H9 (cell line): ENCODE results near the gene FN1. TPM values are rescaled to one million over a fixed set of nuclear protein-coding genes. Genes with fewer than 3 reads are reported as not detected.

Experiments used
- DNase-seq: peaks from one replicate; pipeline ENCODE4 v3.0.0-alpha.2; 2017
- H2AFZ ChIP-seq: one replicate; pipeline ENCODE4 v1.6.1; 2013; ENCODE audit warnings: mild to moderate bottlenecking, low read length, control low read depth, moderate library complexity
- H2AK5ac ChIP-seq: 2 replicates; pipeline ENCODE4 v1.6.1; 2013; ENCODE audit warnings: low read length, control low read depth, mixed read lengths; ENCODE audit not compliant: insufficient read length
- H2BK120ac ChIP-seq: one replicate; pipeline ENCODE4 v1.6.1; 2013; ENCODE audit warnings: low read depth, mild to moderate bottlenecking, low read length, control low read depth, inconsistent platforms; ENCODE audit not compliant: poor library complexity, severe bottlenecking
- H2BK12ac ChIP-seq: 2 replicates; pipeline ENCODE4 v1.6.1; 2013; ENCODE audit warnings: low read length, control low read depth, mixed read lengths, low read depth; ENCODE audit not compliant: insufficient read length
- H2BK15ac ChIP-seq: 2 replicates; pipeline ENCODE4 v1.6.1; 2013; ENCODE audit warnings: low read depth, low read length, control low read depth
- H2BK20ac ChIP-seq: one replicate; pipeline ENCODE4 v1.6.1; 2013; ENCODE audit warnings: low read depth, mild to moderate bottlenecking, low read length, control low read depth, inconsistent platforms; ENCODE audit not compliant: poor library complexity, severe bottlenecking
- H2BK5ac ChIP-seq: 2 replicates; pipeline ENCODE4 v1.6.1; 2013; ENCODE audit warnings: low read length, control low read depth, mixed read lengths; ENCODE audit not compliant: insufficient read length
- H3K14ac ChIP-seq: 2 replicates; pipeline ENCODE4 v1.6.1; 2013; ENCODE audit warnings: low read length, control low read depth; ENCODE audit not compliant: insufficient read depth
- H3K18ac ChIP-seq: 2 replicates; pipeline ENCODE4 v1.6.1; 2013; ENCODE audit warnings: low read depth, mild to moderate bottlenecking, mixed read lengths, low read length, control low read depth; ENCODE audit not compliant: insufficient read length
- H3K23ac ChIP-seq: 2 replicates; pipeline ENCODE4 v1.6.1; 2013; ENCODE audit warnings: low read length, control low read depth, mixed read lengths, low read depth; ENCODE audit not compliant: insufficient read length
- H3K23me2 ChIP-seq: 2 replicates; pipeline ENCODE4 v1.6.1; 2013; ENCODE audit warnings: low read depth, mild to moderate bottlenecking, mixed read lengths, low read length, control low read depth; ENCODE audit not compliant: insufficient read length, poor library complexity, severe bottlenecking
- H3K27ac ChIP-seq: 2 replicates; pipeline ENCODE4 v1.5.1; 2013; ENCODE audit warnings: low read length, control low read depth, mixed read lengths, low read depth; ENCODE audit not compliant: insufficient read length
- H3K27me3 ChIP-seq: 2 replicates; pipeline ENCODE4 v1.6.1; 2013; ENCODE audit warnings: low read length, control low read depth, inconsistent platforms; ENCODE audit not compliant: insufficient read depth
- H3K4ac ChIP-seq: 2 replicates; pipeline ENCODE4 v1.6.1; 2013; ENCODE audit warnings: low read depth, mild to moderate bottlenecking, control low read depth, inconsistent platforms, low read length, moderate library complexity
- H3K4me1 ChIP-seq: 2 replicates; pipeline ENCODE4 v1.6.1; 2013; ENCODE audit warnings: low read length, control low read depth, inconsistent platforms; ENCODE audit not compliant: insufficient read depth
- H3K4me2 ChIP-seq: 2 replicates; pipeline ENCODE4 v1.6.1; 2013; ENCODE audit warnings: low read length, control low read depth, mixed read lengths; ENCODE audit not compliant: insufficient read length, insufficient read depth
- H3K56ac ChIP-seq: 2 replicates; pipeline ENCODE4 v1.6.1; 2013; ENCODE audit warnings: low read depth, mild to moderate bottlenecking, mixed read lengths, low read length, control low read depth; ENCODE audit not compliant: insufficient read length
- H3K79me1 ChIP-seq: 2 replicates; pipeline ENCODE4 v1.6.1; 2013; ENCODE audit warnings: low read depth, mild to moderate bottlenecking, moderate library complexity, low read length, control low read depth, inconsistent platforms; ENCODE audit not compliant: insufficient read depth, poor library complexity, severe bottlenecking
- H3K79me2 ChIP-seq: 2 replicates; pipeline ENCODE4 v1.6.1; 2013; ENCODE audit warnings: low read length, control low read depth, inconsistent platforms; ENCODE audit not compliant: insufficient read depth
- H3K9ac ChIP-seq: 2 replicates; pipeline ENCODE4 v1.6.1; 2013; ENCODE audit warnings: low read length, control low read depth, mixed read lengths; ENCODE audit not compliant: insufficient read length; ENCODE audit errors: extremely low read depth
- H3K9me3 ChIP-seq: one replicate; pipeline ENCODE4 v1.6.1; 2013; ENCODE audit warnings: low read depth, low read length, inconsistent platforms; ENCODE audit not compliant: control insufficient read depth
- H3T11ph ChIP-seq: one replicate; pipeline ENCODE4 v1.6.1; 2013; ENCODE audit warnings: mild to moderate bottlenecking, low read length, control low read depth, inconsistent platforms
- H4K20me1 ChIP-seq: one replicate; pipeline ENCODE4 v1.6.1; 2013; ENCODE audit not compliant: control insufficient read depth, insufficient read length, insufficient read depth
- H4K5ac ChIP-seq: 2 replicates; pipeline ENCODE4 v1.6.1; 2013; ENCODE audit warnings: low read depth, mild to moderate bottlenecking, mixed read lengths, low read length, control low read depth; ENCODE audit not compliant: insufficient read length
- H4K8ac ChIP-seq: replicated peaks from 2 replicates; pipeline ENCODE4 v1.6.1; 2013; ENCODE audit warnings: low read length, control low read depth, mixed read lengths, low read depth; ENCODE audit not compliant: insufficient read length
- H4K91ac ChIP-seq: 2 replicates; pipeline ENCODE4 v1.6.1; 2013; ENCODE audit warnings: low read depth, mild to moderate bottlenecking, moderate library complexity, mixed read lengths, low read length, control low read depth; ENCODE audit not compliant: insufficient read length
- H3K27ac Mint-ChIP-seq, 3 experiments: 2 replicates in 2 of 3; 3 replicates in 1 of 3; pipeline ENCODE4 v1.8.0; 2020 to 2021; ENCODE audit warnings: mixed read lengths in 3 of 3, mild to moderate bottlenecking in 1 of 3, moderate library complexity in 1 of 3
- H3K27me3 Mint-ChIP-seq: 2 replicates; pipeline ENCODE4 v1.8.0; 2021; ENCODE audit warnings: low read depth, mild to moderate bottlenecking, moderate library complexity, mixed read lengths
- H3K36me3 Mint-ChIP-seq, 3 experiments: 2 replicates in 2 of 3; 3 replicates in 1 of 3; pipeline ENCODE4 v1.8.0; 2020 to 2021; ENCODE audit warnings: low read depth in 3 of 3, mixed read lengths in 3 of 3; ENCODE audit not compliant: insufficient read depth in 1 of 3
- H3K4me1 Mint-ChIP-seq, 2 experiments: 2 replicates each; pipeline ENCODE4 v1.8.0; 2020; ENCODE audit warnings: mixed read lengths in 2 of 2
- H3K4me3 Mint-ChIP-seq, 2 experiments: 2 replicates in 1 of 2; 3 replicates in 1 of 2; pipeline ENCODE4 v1.8.0; 2020 to 2021; ENCODE audit warnings: mild to moderate bottlenecking in 2 of 2, mixed read lengths in 2 of 2, moderate library complexity in 1 of 2
- H3K9me3 Mint-ChIP-seq, 2 experiments: 2 replicates in 1 of 2; 3 replicates in 1 of 2; pipeline ENCODE4 v1.8.0; 2020; ENCODE audit warnings: mild to moderate bottlenecking in 2 of 2, mixed read lengths in 2 of 2, moderate library complexity in 1 of 2
- CTCF ChIP-seq: fragments of 200-600 bp; sonication (generic); conservative IDR thresholded peaks from 3 replicates; pipeline ENCODE4 v1.8.0; 2021; ENCODE audit warnings: antibody characterized with exemption, mild to moderate bottlenecking
- WGBS: extraction: QIAGEN DNeasy Blood & Tissue Kit; methylation state at CpG from one replicate; pipeline ENCODE4 v1.1.7; 2013; ENCODE audit warnings: missing lambda C conversion rate, low lambda C conversion rate, mixed read lengths; ENCODE audit not compliant: insufficient read length; ENCODE audit errors: extremely low coverage; 5-methylcytosine and 5-hydroxymethylcytosine counted together
- total RNA-seq: library from RNA; stranded (reverse); gene quantifications from 2 replicates; pipeline ENCODE4 v1.2.1, GENCODE V29; 2021

Gene FN1
- total RNA-seq, 1 experiment from 2014 or later, result 56.0 TPM

- no peak overlapping the region for H3K14ac ChIP-seq
Observed at GRCh38 chr2:215447673-215448081, 11.8 kb upstream of the FN1 start.

More at GRCh38 chr2:215447673-215448081, 11.8 kb upstream of the FN1 start:
- no CpG with 5 or more reads among the region's 3 CpGs for WGBS
- H4K5ac ChIP-seq, result no peak overlapping the region
- no peak overlapping the region for H2BK15ac ChIP-seq
- H2AK5ac ChIP-seq, result no peak overlapping the region
- no peak overlapping the region for H3T11ph ChIP-seq
- Mint-ChIP-seq H3K9me3 (peaks cover 0 to 4% of the 10 kb centered on the region in 2 experiments; a peak in 1 of 5 replicates), H3K4me3 (no peak overlapping the region), H3K4me1 (peaks cover 0 to 2% of the 10 kb centered on the region in 2 experiments; a peak in 2 of 4 replicates), H3K27ac (no peak overlapping the region), H3K36me3 (no peaks in the 10 kb centered on the region), H3K27me3 (no peaks in the 10 kb centered on the region)
- no peaks in the 10 kb centered on the region for H3K27me3 ChIP-seq
- H4K8ac ChIP-seq, result no peak overlapping the region
- no peak for TF ChIP-seq CTCF
- H3K27ac ChIP-seq, result no peak overlapping the region
- H3K4me2 ChIP-seq, result no peak overlapping the region
- H2AFZ ChIP-seq, result no peak overlapping the region
- no peak overlapping the region for H4K91ac ChIP-seq
- no peak overlapping the region for H2BK120ac ChIP-seq
- no peak overlapping the region for H3K4ac ChIP-seq
- H3K56ac ChIP-seq, result no peak overlapping the region
- no peak overlapping the region for H3K23ac ChIP-seq
- no peaks in the 10 kb centered on the region for H3K23me2 ChIP-seq
- H3K4me1 ChIP-seq, result no peaks in the 10 kb centered on the region
- no peak overlapping the region for H2BK12ac ChIP-seq
- no peak overlapping the region for H3K9ac ChIP-seq
- H2BK20ac ChIP-seq, result no peak overlapping the region
- no peaks in the 10 kb centered on the region for H3K9me3 ChIP-seq
- no peaks in the 10 kb centered on the region for H4K20me1 ChIP-seq
- no peaks in the 10 kb centered on the region for H3K79me1 ChIP-seq
- H3K18ac ChIP-seq, result no peak overlapping the region
- H2BK5ac ChIP-seq, result no peak overlapping the region
- no peaks in the 10 kb centered on the region for H3K79me2 ChIP-seq
- DNase-seq, result no peak
